Vagina (tissue), 2 donors: Measurements from ENCODE around the gene PPP1CA. TPM values are rescaled to one million over a fixed set of nuclear protein-coding genes. Genes with fewer than 3 reads are reported as not detected.
A peak's percentile ranks its signal among the peaks of the same experiment; 100 is the strongest.
"Not testable (repeated sequence)": the region's sequence is repeated elsewhere in the genome, so short reads cannot be mapped to it uniquely, and the experiment has no call there.

ENCODE experiments used
- DNase-seq, 2 donors: peaks; one replicate each; pipeline ENCODE4 v3.0.0-alpha.2; 2017; ENCODE audit errors: extremely low spot score in 2 of 2
- H3K27ac ChIP-seq: fragments of 200-600 bp; sonication (generic); one replicate; pipeline ENCODE4 v1.5.1; 2019
- H3K27me3 ChIP-seq: fragments of 200-600 bp; sonication (generic); one replicate; pipeline ENCODE4 v1.5.1; 2019
- H3K36me3 ChIP-seq, 2 donors: fragments of 200-600 bp; sonication (generic); one replicate each; pipeline ENCODE4 v1.5.1; 2017 to 2019
- H3K4me1 ChIP-seq: fragments of 200-600 bp; sonication (generic); one replicate; pipeline ENCODE4 v1.5.1; 2019
- H3K4me3 ChIP-seq, 2 donors: fragments of 200-600 bp; sonication (generic); 1 replicate in 1 of 2; 2 replicates in 1 of 2; pipeline ENCODE4 v1.5.1; 2016 to 2019
- H3K9me3 ChIP-seq: fragments of 200-600 bp; sonication (generic); one replicate; pipeline ENCODE4 v1.5.1; 2019
- CTCF ChIP-seq, 3 experiments: fragments of 450-650 bp in 2 of 3; fragments of 200-600 bp in 1 of 3; sonication (generic) in 1 of 3; IDR thresholded peaks; one replicate each; pipeline ENCODE4 v1.5.1; 2017 to 2019; ENCODE audit warnings: antibody characterized with exemption in 3 of 3, mild to moderate bottlenecking in 2 of 3, moderate library complexity in 2 of 3
- POLR2A ChIP-seq, 2 donors: fragments of 450-650 bp; IDR thresholded peaks; one replicate each; pipeline ENCODE4 v1.6.1; 2017; ENCODE audit warnings: antibody characterized with exemption in 2 of 2, mild to moderate bottlenecking in 2 of 2, moderate library complexity in 2 of 2
- POLR2AphosphoS5 ChIP-seq, 2 donors: sonication (generic); formaldehyde crosslinking; IDR thresholded peaks; one replicate each; pipeline ENCODE4 v1.9.0; 2017; ENCODE audit warnings: antibody characterized with exemption in 2 of 2, mild to moderate bottlenecking in 2 of 2, low read depth in 1 of 2; ENCODE audit not compliant: insufficient read depth in 1 of 2
- intact Hi-C: fragments of 100-400 bp; cut with DNase I; formaldehyde crosslinking; loops from one replicate; pipeline ENCODE4 v1.15.1; 2023
- total RNA-seq: library from RNA; depleted of rRNA; stranded (reverse); fragments of >200 nt; gene quantifications from one replicate; pipeline ENCODE4 v1.2.3, GENCODE V29; 2016

Gene PPP1CA
- total RNA-seq, 1 donor from 2014 or later, result 102 TPM

GRCh38 chr11:67404515-67405195 is 3.0 kb upstream of the PPP1CA start:
- peak in 1 of 2 donors; percentile 20 for TF ChIP-seq POLR2AphosphoS5 (IDR thresholded peaks at IDR 0.05; ENCODE audit: insufficient read depth in 1 of 2, low read depth in 1 of 2)
- no peak for TF ChIP-seq CTCF (IDR thresholded peaks at IDR 0.05)
- Histone ChIP-seq H3K4me1 (peaks cover 27% of the 10 kb centered on the region), H3K4me3 (peak overlapping the region; percentile 8 to 35), H3K36me3 (peaks cover 0 to 2% of the 10 kb centered on the region in 2 donors), H3K27me3 (no peaks in the 10 kb centered on the region), H3K27ac (no peak overlapping the region), H3K9me3 (no peaks in the 10 kb centered on the region)
- no peak for DNase-seq
- intact Hi-C loops, result loop anchor here (10.0 kb wide), 2 partner anchors 60 to 210 kb away; partner anchors contain the start of gene TMEM134

GRCh38 chr11:67403085-67403484 is 1.4 kb upstream of the PPP1CA start:
- intact Hi-C loops, result loop anchor here (10.0 kb wide), 2 partner anchors 62 to 212 kb away; partner anchors contain the start of gene TMEM134
- not testable (repeated sequence) for H3K9me3 ChIP-seq, H3K27ac ChIP-seq, H3K27me3 ChIP-seq, DNase-seq, H3K4me3 ChIP-seq
- H3K36me3 ChIP-seq, result peaks cover 0 to 16% of the 10 kb centered on the region in 2 donors
- peaks cover 36% of the 10 kb centered on the region for H3K4me1 ChIP-seq

- H3K27me3 ChIP-seq, H3K9me3 ChIP-seq, DNase-seq: not testable (repeated sequence)
- intact Hi-C loops, result loop anchor here (10.0 kb wide), 2 partner anchors 62 to 212 kb away; partner anchors contain the start of gene TMEM134
- peak overlapping the region; percentile 94 for H3K27ac ChIP-seq
- peaks cover 0 to 23% of the 10 kb centered on the region in 2 donors for H3K36me3 ChIP-seq
- H3K4me1 ChIP-seq, result peaks cover 42% of the 10 kb centered on the region
- peak overlapping the region; percentile 80 to 91 for H3K4me3 ChIP-seq
- TF ChIP-seq POLR2AphosphoS5 (IDR thresholded peaks at IDR 0.05; ENCODE audit: insufficient read depth in 1 of 2, low read depth in 1 of 2) (peak in 1 of 2 donors; percentile 49), POLR2A (IDR thresholded peaks at IDR 0.05) (peak in 1 of 2 donors; percentile 28)
Measured at GRCh38 chr11:67402192-67402839, 658 bp upstream of the PPP1CA start.

GRCh38 chr11:67400942-67401494 is 640 bp downstream of the PPP1CA start:
- Histone ChIP-seq H3K4me1 (peaks cover 51% of the 10 kb centered on the region), H3K4me3 (peak overlapping the region; percentile 80 to 91), H3K9me3 (no peaks in the 10 kb centered on the region), H3K27me3 (no peaks in the 10 kb centered on the region), H3K36me3 (peaks cover 0 to 28% of the 10 kb centered on the region in 2 donors), H3K27ac (peak overlapping the region; percentile 94)
- no peak for DNase-seq
- intact Hi-C loops, result loop anchor here (10.0 kb wide), 2 partner anchors 64 to 214 kb away; partner anchors contain the start of gene TMEM134
- TF ChIP-seq POLR2A (IDR thresholded peaks at IDR 0.05) (no peak), CTCF (IDR thresholded peaks at IDR 0.05) (no peak), POLR2AphosphoS5 (IDR thresholded peaks at IDR 0.05; ENCODE audit: insufficient read depth in 1 of 2, low read depth in 1 of 2) (no peak)

GRCh38 chr11:67400251-67400941 is 1.3 kb downstream of the PPP1CA start:
- Histone ChIP-seq H3K4me3 (peak overlapping the region; percentile 80 to 91), H3K27me3 (no peaks in the 10 kb centered on the region), H3K4me1 (peaks cover 51% of the 10 kb centered on the region), H3K36me3 (peaks cover 0 to 28% of the 10 kb centered on the region in 2 donors), H3K9me3 (no peaks in the 10 kb centered on the region), H3K27ac (peak overlapping the region; percentile 94)
- no peak for DNase-seq
- intact Hi-C loops, result loop anchor here (10.0 kb wide), 2 partner anchors 64 to 214 kb away; partner anchors contain the start of gene TMEM134
- TF ChIP-seq POLR2AphosphoS5 (IDR thresholded peaks at IDR 0.05; ENCODE audit: insufficient read depth in 1 of 2, low read depth in 1 of 2) (no peak), POLR2A (IDR thresholded peaks at IDR 0.05) (no peak), CTCF (IDR thresholded peaks at IDR 0.05) (no peak)
